EL (cell line): ENCODE data around the gene KRT77.
"Not testable (repeated sequence)": the region's sequence is repeated elsewhere in the genome, so short reads cannot be mapped to it uniquely, and the experiment has no call there.

ENCODE experiments used
- DNase-seq: peaks from one replicate; pipeline ENCODE4 v3.0.0-alpha.2; 2016

The KRT77 gene

GRCh38 chr12:52673713-52674432 lies 29.5 kb downstream of the KRT77 start:
- no peak for DNase-seq

GRCh38 chr12:52673217-52673616 lies 30.1 kb downstream of the KRT77 start:
- DNase-seq: no peak

GRCh38 chr12:52672321-52672933 lies 30.9 kb downstream of the KRT77 start:
- DNase-seq: no peak

- DNase-seq: no peak
Observed at GRCh38 chr12:52670961-52671360, 32.4 kb downstream of the KRT77 start.

- DNase-seq: no peak
Observed at GRCh38 chr12:52670506-52670905, 32.8 kb downstream of the KRT77 start.

- DNase-seq: not testable (repeated sequence)
Observed at GRCh38 chr12:52669941-52670340, 33.4 kb downstream of the KRT77 start.

GRCh38 chr12:52669426-52669825 lies 33.9 kb downstream of the KRT77 start:
- no peak for DNase-seq

GRCh38 chr12:52667931-52668330 lies 35.4 kb downstream of the KRT77 start:
- no peak for DNase-seq

- DNase-seq: no peak
Observed at GRCh38 chr12:52667509-52667908, 35.8 kb downstream of the KRT77 start.

GRCh38 chr12:52666471-52666870 lies 36.9 kb downstream of the KRT77 start:
- DNase-seq: no peak

- no peak for DNase-seq
Observed at GRCh38 chr12:52663420-52663819, 39.9 kb downstream of the KRT77 start.

- no peak for DNase-seq
Observed at GRCh38 chr12:52662918-52663229, 40.5 kb downstream of the KRT77 start.

GRCh38 chr12:52662093-52662917 lies 41.0 kb downstream of the KRT77 start:
- DNase-seq: no peak

- no peak for DNase-seq
Observed at GRCh38 chr12:52661668-52662067, 41.7 kb downstream of the KRT77 start.

GRCh38 chr12:52660934-52661499 lies 42.3 kb downstream of the KRT77 start:
- no peak for DNase-seq

GRCh38 chr12:52659951-52660350 lies 43.4 kb downstream of the KRT77 start:
- no peak for DNase-seq

- DNase-seq: no peak
Observed at GRCh38 chr12:52659395-52659794, 43.9 kb downstream of the KRT77 start.

- DNase-seq: no peak
Observed at GRCh38 chr12:52658196-52658595, 45.1 kb downstream of the KRT77 start.

GRCh38 chr12:52657250-52657902 lies 45.9 kb downstream of the KRT77 start:
- no peak for DNase-seq

- DNase-seq: no peak
Observed at GRCh38 chr12:52656616-52657015, 46.7 kb downstream of the KRT77 start.

GRCh38 chr12:52655720-52656124 lies 47.6 kb downstream of the KRT77 start:
- no peak for DNase-seq

- no peak for DNase-seq
Observed at GRCh38 chr12:52655251-52655650, 48.1 kb downstream of the KRT77 start.

GRCh38 chr12:52651726-52652261 lies 51.5 kb downstream of the KRT77 start, which contains the start of gene KRT2:
Gene KRT2, minus strand, starts transcription at chr12:52652211. Its CDS starts 69 bp downstream, at chr12:52652142.
- DNase-seq: no peak
